ENCODE measurements around the gene CTNNBL1.

- TF ChIP-seq POLR2AphosphoS5 (IDR thresholded peaks at IDR 0.05; ENCODE audit: low read depth) (no peak), EZH2 (IDR thresholded peaks at IDR 0.05; ENCODE audit: low read depth, unreplicated experiment) (no peak), EZH2phosphoT487 (IDR thresholded peaks at IDR 0.05; ENCODE audit: unreplicated experiment) (no peak), REST (IDR thresholded peaks at IDR 0.05; ENCODE audit: unreplicated experiment) (no peak)
- TF ChIP-seq, protein P1, sequence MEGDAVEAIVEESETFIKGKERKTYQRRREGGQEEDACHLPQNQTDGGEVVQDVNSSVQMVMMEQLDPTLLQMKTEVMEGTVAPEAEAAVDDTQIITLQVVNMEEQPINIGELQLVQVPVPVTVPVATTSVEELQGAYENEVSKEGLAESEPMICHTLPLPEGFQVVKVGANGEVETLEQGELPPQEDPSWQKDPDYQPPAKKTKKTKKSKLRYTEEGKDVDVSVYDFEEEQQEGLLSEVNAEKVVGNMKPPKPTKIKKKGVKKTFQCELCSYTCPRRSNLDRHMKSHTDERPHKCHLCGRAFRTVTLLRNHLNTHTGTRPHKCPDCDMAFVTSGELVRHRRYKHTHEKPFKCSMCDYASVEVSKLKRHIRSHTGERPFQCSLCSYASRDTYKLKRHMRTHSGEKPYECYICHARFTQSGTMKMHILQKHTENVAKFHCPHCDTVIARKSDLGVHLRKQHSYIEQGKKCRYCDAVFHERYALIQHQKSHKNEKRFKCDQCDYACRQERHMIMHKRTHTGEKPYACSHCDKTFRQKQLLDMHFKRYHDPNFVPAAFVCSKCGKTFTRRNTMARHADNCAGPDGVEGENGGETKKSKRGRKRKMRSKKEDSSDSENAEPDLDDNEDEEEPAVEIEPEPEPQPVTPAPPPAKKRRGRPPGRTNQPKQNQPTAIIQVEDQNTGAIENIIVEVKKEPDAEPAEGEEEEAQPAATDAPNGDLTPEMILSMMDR (conservative IDR thresholded peaks at IDR 0.05; ENCODE audit: low read depth in 2 of 2) = no peak
- TF ChIP-seq, protein P2, sequence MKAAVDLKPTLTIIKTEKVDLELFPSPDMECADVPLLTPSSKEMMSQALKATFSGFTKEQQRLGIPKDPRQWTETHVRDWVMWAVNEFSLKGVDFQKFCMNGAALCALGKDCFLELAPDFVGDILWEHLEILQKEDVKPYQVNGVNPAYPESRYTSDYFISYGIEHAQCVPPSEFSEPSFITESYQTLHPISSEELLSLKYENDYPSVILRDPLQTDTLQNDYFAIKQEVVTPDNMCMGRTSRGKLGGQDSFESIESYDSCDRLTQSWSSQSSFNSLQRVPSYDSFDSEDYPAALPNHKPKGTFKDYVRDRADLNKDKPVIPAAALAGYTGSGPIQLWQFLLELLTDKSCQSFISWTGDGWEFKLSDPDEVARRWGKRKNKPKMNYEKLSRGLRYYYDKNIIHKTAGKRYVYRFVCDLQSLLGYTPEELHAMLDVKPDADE (IDR thresholded peaks at IDR 0.05) = no peak
- TF ChIP-seq, protein P3, sequence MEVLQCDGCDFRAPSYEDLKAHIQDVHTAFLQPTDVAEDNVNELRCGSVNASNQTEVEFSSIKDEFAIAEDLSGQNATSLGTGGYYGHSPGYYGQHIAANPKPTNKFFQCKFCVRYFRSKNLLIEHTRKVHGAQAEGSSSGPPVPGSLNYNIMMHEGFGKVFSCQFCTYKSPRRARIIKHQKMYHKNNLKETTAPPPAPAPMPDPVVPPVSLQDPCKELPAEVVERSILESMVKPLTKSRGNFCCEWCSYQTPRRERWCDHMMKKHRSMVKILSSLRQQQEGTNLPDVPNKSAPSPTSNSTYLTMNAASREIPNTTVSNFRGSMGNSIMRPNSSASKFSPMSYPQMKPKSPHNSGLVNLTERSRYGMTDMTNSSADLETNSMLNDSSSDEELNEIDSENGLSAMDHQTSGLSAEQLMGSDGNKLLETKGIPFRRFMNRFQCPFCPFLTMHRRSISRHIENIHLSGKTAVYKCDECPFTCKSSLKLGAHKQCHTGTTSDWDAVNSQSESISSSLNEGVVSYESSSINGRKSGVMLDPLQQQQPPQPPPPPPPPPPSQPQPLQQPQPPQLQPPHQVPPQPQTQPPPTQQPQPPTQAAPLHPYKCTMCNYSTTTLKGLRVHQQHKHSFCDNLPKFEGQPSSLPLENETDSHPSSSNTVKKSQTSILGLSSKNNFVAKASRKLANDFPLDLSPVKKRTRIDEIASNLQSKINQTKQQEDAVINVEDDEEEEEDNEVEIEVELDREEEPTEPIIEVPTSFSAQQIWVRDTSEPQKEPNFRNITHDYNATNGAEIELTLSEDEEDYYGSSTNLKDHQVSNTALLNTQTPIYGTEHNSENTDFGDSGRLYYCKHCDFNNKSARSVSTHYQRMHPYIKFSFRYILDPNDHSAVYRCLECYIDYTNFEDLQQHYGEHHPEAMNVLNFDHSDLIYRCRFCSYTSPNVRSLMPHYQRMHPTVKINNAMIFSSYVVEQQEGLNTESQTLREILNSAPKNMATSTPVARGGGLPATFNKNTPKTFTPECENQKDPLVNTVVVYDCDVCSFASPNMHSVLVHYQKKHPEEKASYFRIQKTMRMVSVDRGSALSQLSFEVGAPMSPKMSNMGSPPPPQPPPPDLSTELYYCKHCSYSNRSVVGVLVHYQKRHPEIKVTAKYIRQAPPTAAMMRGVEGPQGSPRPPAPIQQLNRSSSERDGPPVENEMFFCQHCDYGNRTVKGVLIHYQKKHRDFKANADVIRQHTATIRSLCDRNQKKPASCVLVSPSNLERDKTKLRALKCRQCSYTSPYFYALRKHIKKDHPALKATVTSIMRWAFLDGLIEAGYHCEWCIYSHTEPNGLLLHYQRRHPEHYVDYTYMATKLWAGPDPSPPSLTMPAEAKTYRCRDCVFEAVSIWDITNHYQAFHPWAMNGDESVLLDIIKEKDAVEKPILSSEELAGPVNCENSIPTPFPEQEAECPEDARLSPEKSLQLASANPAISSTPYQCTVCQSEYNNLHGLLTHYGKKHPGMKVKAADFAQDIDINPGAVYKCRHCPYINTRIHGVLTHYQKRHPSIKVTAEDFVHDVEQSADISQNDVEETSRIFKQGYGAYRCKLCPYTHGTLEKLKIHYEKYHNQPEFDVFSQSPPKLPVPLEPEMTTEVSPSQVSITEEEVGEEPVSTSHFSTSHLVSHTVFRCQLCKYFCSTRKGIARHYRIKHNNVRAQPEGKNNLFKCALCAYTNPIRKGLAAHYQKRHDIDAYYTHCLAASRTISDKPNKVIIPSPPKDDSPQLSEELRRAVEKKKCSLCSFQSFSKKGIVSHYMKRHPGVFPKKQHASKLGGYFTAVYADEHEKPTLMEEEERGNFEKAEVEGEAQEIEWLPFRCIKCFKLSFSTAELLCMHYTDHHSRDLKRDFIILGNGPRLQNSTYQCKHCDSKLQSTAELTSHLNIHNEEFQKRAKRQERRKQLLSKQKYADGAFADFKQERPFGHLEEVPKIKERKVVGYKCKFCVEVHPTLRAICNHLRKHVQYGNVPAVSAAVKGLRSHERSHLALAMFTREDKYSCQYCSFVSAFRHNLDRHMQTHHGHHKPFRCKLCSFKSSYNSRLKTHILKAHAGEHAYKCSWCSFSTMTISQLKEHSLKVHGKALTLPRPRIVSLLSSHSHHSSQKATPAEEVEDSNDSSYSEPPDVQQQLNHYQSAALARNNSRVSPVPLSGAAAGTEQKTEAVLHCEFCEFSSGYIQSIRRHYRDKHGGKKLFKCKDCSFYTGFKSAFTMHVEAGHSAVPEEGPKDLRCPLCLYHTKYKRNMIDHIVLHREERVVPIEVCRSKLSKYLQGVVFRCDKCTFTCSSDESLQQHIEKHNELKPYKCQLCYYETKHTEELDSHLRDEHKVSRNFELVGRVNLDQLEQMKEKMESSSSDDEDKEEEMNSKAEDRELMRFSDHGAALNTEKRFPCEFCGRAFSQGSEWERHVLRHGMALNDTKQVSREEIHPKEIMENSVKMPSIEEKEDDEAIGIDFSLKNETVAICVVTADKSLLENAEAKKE (CRISPR knock-in tag; IDR thresholded peaks at IDR 0.05) = no peak
These were observed 116.2 kb downstream of the CTNNBL1 start for GRCh38 chr20:37810027-37810426.

All from GM23338 (cell line).